ENCODE results near the gene LBR. TPM values are rescaled to one million over a fixed set of nuclear protein-coding genes. Genes with fewer than 3 reads are reported as not detected.
A peak's percentile ranks its signal among the peaks of the same experiment; 100 is the strongest.
"Not testable (repeated sequence)": the region's sequence is repeated elsewhere in the genome, so short reads cannot be mapped to it uniquely, and the experiment has no call there.

Gene LBR
- total RNA-seq, 2 experiments from 2014 or later, result 168 to 171 TPM

DNA sequence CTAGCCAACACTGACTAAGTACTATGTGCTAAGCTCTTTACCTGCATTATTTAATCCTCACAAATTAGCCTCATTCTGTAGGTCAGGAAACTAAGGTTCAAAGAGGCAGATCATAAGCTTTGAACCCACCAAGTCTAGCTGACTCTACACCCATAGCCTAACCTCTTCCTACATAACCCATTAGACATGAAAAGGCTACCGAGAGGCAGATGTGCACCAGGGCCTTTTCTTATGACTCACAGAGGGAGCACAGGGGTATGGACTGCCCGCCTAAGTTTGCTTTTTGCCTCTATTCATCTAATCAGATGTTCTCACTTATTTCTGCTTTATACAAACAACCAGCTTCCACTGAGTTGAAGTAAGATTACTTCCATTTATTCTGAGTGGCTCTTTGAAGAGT, 31.5 kb downstream of the LBR start:
- POLR2A ChIA-PET, result interaction anchor here (0.7 kb wide), 1 partner anchor 10 kb away, joined by 4 read pairs; no protein-coding TSS in a partner anchor
- ATAC-seq (ENCODE audit: low read depth) (peak; percentile 38), DNase-seq (no peak)
- H3K27me3 Mint-ChIP-seq, result no peaks in the 10 kb centered on the region
- peaks cover 43% of the 10 kb centered on the region for H3K36me3 Mint-ChIP-seq
- peaks cover 9% of the 10 kb centered on the region for H3K4me1 Mint-ChIP-seq
- H3K4me3 Mint-ChIP-seq, result no peak overlapping the region
- peak overlapping the region; percentile 34 for H3K27ac Mint-ChIP-seq
- H3K9me3 Mint-ChIP-seq, result no peaks in the 10 kb centered on the region

DNA sequence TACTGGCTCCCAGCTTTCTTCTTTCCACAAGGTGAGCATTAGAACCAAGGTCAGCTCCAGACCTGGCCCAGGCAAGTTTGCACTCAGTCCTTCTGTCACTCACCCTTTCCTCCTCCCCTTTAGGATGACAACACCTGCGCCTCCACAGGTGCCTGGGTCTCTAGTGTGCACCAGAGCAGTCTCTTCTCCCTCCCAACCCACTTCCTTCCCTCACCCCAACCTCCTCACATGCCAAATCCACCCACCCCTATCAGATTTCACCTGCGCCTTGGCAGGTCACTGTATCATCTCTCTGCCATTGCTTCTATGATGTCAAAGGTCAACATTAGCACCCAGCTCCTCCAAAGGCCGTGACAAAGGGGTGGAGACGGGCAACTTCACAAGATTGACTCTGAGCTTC, 38.0 kb downstream of the LBR start:
- no peak overlapping the region for H3K27ac Mint-ChIP-seq
- H3K4me3 Mint-ChIP-seq, result no peak overlapping the region
- ATAC-seq (ENCODE audit: low read depth) (no peak), DNase-seq (no peak)
- H3K27me3 Mint-ChIP-seq, result no peaks in the 10 kb centered on the region
- no peaks in the 10 kb centered on the region for H3K9me3 Mint-ChIP-seq
- POLR2A ChIA-PET, result no interaction called here
- H3K36me3 Mint-ChIP-seq, result peaks cover 6% of the 10 kb centered on the region
- H3K4me1 Mint-ChIP-seq, result peaks cover 7% of the 10 kb centered on the region

DNA sequence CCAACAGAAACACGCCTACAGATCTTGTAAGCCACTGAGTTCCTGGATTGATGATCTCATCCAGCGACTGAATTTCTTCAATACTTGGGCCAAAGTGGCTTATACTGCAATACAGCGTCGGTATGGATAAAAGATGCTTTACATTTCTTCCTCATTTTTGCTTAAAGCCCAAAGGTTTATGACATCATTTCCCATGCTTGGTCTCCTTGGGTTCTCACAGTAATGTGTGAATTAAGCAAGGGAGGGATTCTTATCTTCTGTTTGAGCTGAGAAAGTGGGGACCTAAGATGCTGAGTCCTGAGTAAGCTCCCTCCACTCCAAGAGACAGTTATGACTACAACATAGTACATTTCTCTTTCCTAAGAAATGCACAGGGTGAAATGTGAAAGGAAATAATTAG, 39.5 kb downstream of the LBR start:
- Mint-ChIP-seq H3K27me3 (no peaks in the 10 kb centered on the region), H3K9me3 (no peaks in the 10 kb centered on the region), H3K4me3 (no peak overlapping the region), H3K4me1 (peaks cover 7% of the 10 kb centered on the region), H3K36me3 (peaks cover 11% of the 10 kb centered on the region), H3K27ac (no peak overlapping the region)
- ATAC-seq (ENCODE audit: low read depth) (no peak), DNase-seq (no peak)
- POLR2A ChIA-PET, result no interaction called here

DNA sequence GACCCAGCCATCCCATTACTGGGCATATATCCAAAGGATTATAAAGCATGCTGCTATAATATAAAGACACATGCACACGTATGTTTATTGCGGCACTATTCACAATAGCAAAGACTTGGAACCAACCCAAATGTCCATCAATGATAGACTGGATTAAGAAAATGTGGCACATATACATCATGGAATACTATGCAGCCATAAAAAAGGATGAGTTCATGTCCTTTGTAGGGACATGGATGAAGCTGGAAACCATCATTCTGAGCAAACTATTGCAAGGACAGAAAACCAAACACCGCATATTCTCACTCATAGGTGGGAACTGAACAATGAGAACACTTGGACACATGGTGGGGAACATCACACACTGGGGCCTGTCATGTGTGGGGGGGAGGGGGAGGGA, 41.0 kb downstream of the LBR start:
- not testable (repeated sequence) for H3K27ac Mint-ChIP-seq, H3K4me3 Mint-ChIP-seq

DNA sequence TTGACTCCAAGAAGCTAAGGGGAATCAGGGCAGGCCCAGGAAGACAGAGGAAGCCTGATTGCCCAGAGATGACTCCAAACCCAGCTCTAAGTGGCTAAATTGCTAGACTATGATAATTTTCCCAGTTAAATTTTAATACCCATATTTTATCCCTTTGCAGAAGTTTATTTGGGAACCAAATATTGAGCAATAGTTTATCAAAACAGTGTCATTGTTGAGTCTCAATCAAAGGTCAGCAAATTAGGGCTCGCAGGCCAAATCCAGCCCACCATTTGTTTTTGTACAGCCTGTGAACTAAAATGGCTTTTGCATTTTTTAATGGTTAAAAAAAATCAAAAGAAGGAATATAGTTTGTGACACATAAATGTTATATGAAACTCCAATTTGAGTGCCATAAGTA, 47.1 kb downstream of the LBR start:
- DNase-seq, result no peak
- Mint-ChIP-seq H3K36me3 (peaks cover 9% of the 10 kb centered on the region), H3K27me3 (no peaks in the 10 kb centered on the region), H3K9me3 (no peaks in the 10 kb centered on the region), H3K27ac (no peak overlapping the region), H3K4me3 (no peak overlapping the region), H3K4me1 (peaks cover 4% of the 10 kb centered on the region)
- POLR2A ChIA-PET, result no interaction called here
- no peak for ATAC-seq (ENCODE audit: low read depth)

More for the DNA sequence above, 41.0 kb downstream of the LBR start:
- H3K36me3 Mint-ChIP-seq; H3K27me3 Mint-ChIP-seq; POLR2A ChIA-PET; H3K9me3 Mint-ChIP-seq; ATAC-seq (ENCODE audit: low read depth); H3K4me1 Mint-ChIP-seq; DNase-seq: not testable (repeated sequence)

DNA sequence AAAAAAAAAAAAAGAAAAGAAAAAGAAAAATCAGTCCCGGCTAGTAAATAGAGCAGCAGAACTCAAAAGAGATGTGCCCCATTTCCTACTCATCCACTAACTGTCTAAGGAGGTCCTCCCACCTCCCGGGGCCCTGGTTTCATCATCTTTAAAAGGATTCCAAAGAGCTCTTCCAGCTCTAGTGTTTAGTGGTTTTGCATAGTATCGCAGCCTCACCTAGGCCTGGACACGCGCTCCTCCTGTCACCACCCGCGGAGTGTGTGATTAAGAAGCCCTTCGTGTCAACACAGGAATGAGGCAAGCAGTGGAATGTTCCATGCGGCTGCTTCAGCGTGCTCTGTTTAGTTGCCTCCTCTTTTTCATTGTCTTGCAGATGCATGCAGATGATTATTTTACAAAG, 49.0 kb downstream of the LBR start:
- Mint-ChIP-seq H3K9me3 (no peaks in the 10 kb centered on the region), H3K27me3 (no peaks in the 10 kb centered on the region), H3K4me1 (peaks cover 4% of the 10 kb centered on the region), H3K27ac (no peak overlapping the region), H3K4me3 (no peak overlapping the region), H3K36me3 (peaks cover 2% of the 10 kb centered on the region)
- ATAC-seq (ENCODE audit: low read depth) (no peak), DNase-seq (no peak)
- POLR2A ChIA-PET, result no interaction called here

DNA sequence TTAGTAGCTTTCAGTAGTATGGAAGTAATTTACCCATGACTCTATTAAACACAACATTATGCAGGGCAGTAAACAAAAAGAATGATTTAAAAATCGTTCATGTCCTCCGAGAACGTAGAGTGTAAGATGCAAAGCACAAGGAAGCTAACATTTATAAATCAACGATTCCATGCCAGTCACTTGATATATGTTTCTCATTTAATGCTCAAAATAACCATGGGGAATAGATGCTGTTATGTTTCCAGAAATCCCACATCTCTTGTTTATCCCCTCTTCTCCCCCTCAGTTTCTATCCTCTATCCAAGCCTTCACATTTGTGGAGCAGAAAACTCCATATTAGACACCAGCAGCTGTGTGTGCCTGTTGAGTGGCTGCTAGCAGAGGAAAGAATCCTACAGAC, 52.8 kb downstream of the LBR start:
- DNase-seq, result no peak
- Mint-ChIP-seq H3K4me3 (no peak overlapping the region), H3K27ac (no peak overlapping the region), H3K27me3 (peaks cover 6% of the 10 kb centered on the region), H3K9me3 (no peaks in the 10 kb centered on the region), H3K36me3 (no peaks in the 10 kb centered on the region), H3K4me1 (peaks cover 2% of the 10 kb centered on the region)
- no peak for ATAC-seq (ENCODE audit: low read depth)
- POLR2A ChIA-PET, result no interaction called here

DNA sequence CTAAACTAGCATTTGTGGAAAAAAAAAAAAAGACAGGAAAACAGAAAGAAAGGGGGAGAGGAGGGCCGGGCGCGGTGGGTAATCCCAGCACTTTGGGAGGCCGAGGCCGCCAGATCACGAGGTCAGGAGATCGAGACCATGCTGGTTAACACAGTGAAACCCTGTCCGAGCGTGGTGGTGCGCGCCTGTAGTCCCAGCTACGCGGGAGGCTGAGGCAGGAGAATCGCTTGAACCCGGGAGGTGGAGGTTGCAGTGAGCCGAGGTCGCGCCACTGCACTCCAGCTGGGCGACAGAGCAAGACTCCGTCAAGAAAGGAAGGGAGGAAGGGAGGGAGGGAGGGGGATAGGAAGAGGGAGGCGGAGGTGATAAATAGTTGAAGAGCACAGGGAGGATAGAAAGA, 54.7 kb downstream of the LBR start:
- POLR2A ChIA-PET, result no interaction called here
- Mint-ChIP-seq H3K36me3 (no peaks in the 10 kb centered on the region), H3K27me3 (peaks cover 8% of the 10 kb centered on the region), H3K9me3 (no peaks in the 10 kb centered on the region), H3K4me3 (no peak overlapping the region), H3K4me1 (no peaks in the 10 kb centered on the region), H3K27ac (no peak overlapping the region)
- no peak for ATAC-seq (ENCODE audit: low read depth)
- DNase-seq, result no peak

DNA sequence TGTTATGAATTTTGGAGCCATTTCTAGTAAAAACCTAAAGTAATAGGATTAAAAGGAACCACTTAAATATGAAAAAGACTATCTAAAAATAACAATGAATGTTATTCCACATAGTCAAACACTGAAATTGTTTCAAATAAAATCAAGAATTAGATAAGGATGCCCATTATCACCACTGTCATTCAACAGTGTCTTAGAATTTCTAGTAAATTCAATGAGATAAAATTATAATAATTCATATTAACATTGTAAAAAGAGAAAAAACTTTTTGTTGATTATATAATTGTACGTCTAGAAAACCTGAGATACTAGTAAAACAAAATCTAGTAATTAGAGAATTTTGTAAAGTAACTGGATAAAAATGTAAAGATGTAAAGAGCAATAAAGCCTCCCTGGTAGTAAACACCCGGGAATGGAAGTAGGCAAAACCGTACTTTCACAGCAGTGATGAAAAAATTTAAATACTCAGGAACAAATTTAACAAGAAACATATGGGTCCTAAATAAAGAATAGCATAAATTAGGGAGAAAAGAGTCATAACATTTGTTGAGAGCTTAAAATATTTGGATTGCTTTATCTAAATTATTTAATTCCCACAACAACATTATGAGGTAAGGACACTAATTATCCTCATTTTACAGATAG, 56.4 kb downstream of the LBR start:
- DNase-seq (no peak), ATAC-seq (ENCODE audit: low read depth) (no peak)
- Mint-ChIP-seq H3K27ac (no peak overlapping the region), H3K27me3 (peaks cover 18% of the 10 kb centered on the region), H3K4me3 (no peak overlapping the region), H3K36me3 (no peaks in the 10 kb centered on the region), H3K4me1 (no peaks in the 10 kb centered on the region), H3K9me3 (no peaks in the 10 kb centered on the region)
- POLR2A ChIA-PET, result no interaction called here

DNA sequence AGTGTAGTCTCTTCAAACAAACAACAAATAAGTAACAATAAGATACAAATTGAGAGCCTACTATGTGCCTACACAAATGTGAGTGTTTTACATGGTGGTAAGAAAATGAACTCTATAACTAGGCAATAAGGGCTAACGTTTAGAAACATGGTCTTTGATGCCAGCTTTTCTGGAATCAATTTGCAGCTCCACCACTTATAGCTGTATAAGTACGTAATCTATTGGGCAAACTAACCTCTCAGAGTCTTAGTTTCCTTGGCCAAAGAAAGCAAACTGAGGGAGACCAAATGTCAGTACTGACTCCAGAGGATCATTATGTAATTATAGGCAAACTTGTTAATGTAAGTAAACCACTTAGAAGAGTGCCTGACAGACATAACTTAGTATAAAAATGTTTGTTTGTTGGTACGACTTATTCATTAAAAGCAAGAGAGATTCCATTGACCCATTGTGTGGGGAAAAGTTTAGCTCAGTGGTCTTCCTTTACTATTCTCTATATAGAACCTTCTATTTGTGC, 59.7 kb downstream of the LBR start:
- ATAC-seq (ENCODE audit: low read depth) (no peak), DNase-seq (no peak)
- Mint-ChIP-seq H3K27me3 (peaks cover 21% of the 10 kb centered on the region), H3K9me3 (no peaks in the 10 kb centered on the region), H3K4me1 (no peaks in the 10 kb centered on the region), H3K4me3 (no peak overlapping the region), H3K36me3 (no peaks in the 10 kb centered on the region), H3K27ac (no peak overlapping the region)
- POLR2A ChIA-PET, result no interaction called here

DNA sequence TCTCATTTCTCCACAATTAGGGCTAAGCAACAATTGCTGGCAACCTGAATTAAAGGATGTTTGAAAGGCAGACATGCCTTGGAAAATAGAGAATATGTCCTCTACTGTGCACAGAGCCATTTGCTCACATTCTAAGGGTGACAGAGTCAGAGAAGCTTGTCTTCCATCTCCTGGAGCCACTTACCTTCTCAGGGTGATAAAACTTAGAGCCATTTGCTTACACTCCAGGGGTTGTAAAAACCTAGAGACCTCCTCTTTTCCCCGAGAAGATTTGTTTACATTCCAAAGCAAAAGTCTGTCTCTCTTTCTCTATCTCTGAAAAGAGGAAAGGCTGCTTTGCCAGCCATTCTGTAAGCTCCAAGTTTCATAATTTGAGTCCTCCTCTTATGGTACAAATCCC, 61.3 kb downstream of the LBR start:
- H3K36me3 Mint-ChIP-seq, result no peaks in the 10 kb centered on the region
- no peaks in the 10 kb centered on the region for H3K9me3 Mint-ChIP-seq
- peaks cover 3% of the 10 kb centered on the region for H3K4me1 Mint-ChIP-seq
- DNase-seq (no peak), ATAC-seq (ENCODE audit: low read depth) (no peak)
- peaks cover 18% of the 10 kb centered on the region for H3K27me3 Mint-ChIP-seq
- H3K4me3 Mint-ChIP-seq, result no peak overlapping the region
- no peak overlapping the region for H3K27ac Mint-ChIP-seq
- POLR2A ChIA-PET, result no interaction called here

DNA sequence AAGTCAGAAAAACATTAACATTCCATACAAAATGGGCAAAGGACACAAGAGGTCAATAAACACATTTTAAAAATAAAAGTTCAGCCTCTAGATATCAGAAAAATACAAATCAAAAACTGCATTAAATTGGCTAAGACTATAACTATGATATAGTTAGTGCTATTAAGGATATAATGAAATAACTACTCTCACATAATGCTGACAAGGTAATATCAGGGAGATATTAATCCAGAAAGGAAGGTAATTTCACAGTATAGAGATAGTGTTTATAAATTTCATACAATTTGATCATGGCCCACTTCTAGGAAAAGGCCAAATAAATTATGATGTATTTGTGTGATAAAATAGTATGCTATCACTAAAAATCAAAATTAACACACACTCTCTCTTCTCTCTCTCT, 61.8 kb downstream of the LBR start:
- POLR2A ChIA-PET, result no interaction called here

DNA sequence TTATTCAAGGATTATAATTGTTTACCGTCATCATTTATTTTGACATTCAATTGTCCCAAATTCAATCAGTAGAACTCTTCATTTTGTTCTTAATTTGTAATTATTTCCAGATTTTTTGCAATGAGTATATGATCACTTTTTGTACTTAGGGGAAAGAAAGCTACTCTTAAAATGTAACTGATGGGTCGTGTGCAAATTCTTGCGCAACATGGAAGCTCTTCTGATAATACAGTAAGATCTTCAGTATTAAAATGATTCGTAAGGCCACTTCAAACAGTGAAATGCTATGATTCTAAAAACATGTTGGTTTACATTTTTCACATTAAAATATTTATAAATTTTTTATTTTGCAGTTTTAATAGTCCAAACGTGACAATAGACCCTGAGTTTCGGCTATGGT, 63.4 kb downstream of the LBR start:
- H3K4me1 Mint-ChIP-seq, result peaks cover 3% of the 10 kb centered on the region
- no peaks in the 10 kb centered on the region for H3K36me3 Mint-ChIP-seq
- no peak overlapping the region for H3K27ac Mint-ChIP-seq
- H3K27me3 Mint-ChIP-seq, result peaks cover 17% of the 10 kb centered on the region
- no peak overlapping the region for H3K4me3 Mint-ChIP-seq
- DNase-seq (no peak), ATAC-seq (ENCODE audit: low read depth) (no peak)
- POLR2A ChIA-PET, result no interaction called here
- H3K9me3 Mint-ChIP-seq, result no peaks in the 10 kb centered on the region

More for the DNA sequence above, 61.8 kb downstream of the LBR start:
- DNase-seq, result no peak
- no peak overlapping the region for H3K4me3 Mint-ChIP-seq
- H3K27me3 Mint-ChIP-seq, result peaks cover 16% of the 10 kb centered on the region
- no peak overlapping the region for H3K27ac Mint-ChIP-seq
- H3K4me1 Mint-ChIP-seq, result peaks cover 3% of the 10 kb centered on the region
- H3K9me3 Mint-ChIP-seq, result no peaks in the 10 kb centered on the region
- no peaks in the 10 kb centered on the region for H3K36me3 Mint-ChIP-seq
- ATAC-seq (ENCODE audit: low read depth), result no peak

DNA sequence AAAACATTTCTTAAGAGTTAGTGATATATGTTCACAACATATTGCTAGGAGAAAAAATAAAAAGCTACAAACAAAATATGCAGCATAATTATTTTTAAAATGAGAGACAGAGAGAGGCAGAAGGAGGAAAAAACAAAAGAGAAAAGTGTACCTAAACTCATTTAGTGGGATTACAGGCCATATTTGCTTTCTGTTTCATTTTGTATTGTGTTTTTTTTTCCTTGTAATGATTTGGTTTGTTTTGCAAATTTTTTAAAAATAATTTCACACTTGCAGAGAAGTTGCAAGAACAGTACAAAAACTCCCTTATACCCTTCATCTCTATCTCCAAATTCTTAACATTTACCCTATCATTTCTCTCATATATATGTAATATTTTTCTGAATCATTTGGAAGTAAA, 65.0 kb downstream of the LBR start:
- no peaks in the 10 kb centered on the region for H3K9me3 Mint-ChIP-seq
- peaks cover 3% of the 10 kb centered on the region for H3K4me1 Mint-ChIP-seq
- no peak overlapping the region for H3K27ac Mint-ChIP-seq

DNA sequence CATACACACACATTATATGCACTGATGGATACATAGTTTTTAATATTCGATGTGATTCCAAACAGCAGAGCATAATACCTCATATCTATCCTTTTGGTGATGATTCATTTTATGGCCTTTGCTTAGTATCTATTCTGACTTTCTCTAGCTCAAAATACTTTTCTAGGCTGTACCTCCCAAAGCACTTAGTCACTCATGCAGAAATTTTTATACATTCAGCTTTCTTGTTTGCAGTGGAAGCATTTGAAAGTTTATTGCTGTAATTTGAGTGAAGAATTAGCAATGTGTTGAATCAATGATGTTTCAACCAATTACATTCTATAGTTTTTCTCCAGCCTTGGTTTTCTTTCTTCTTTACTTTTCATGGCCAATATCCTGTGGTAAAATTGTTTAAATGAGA, 66.7 kb downstream of the LBR start:
- H3K4me3 Mint-ChIP-seq, result no peak overlapping the region
- DNase-seq, result no peak
- H3K27ac Mint-ChIP-seq, result no peak overlapping the region
- H3K9me3 Mint-ChIP-seq, result no peaks in the 10 kb centered on the region
- peaks cover 19% of the 10 kb centered on the region for H3K27me3 Mint-ChIP-seq
- H3K4me1 Mint-ChIP-seq, result peaks cover 3% of the 10 kb centered on the region
- POLR2A ChIA-PET, result no interaction called here
- no peak for ATAC-seq (ENCODE audit: low read depth)
- H3K36me3 Mint-ChIP-seq, result no peaks in the 10 kb centered on the region

More for the DNA sequence above, 65.0 kb downstream of the LBR start:
- peak overlapping the region; percentile 23 for H3K4me3 Mint-ChIP-seq
- H3K36me3 Mint-ChIP-seq, result no peaks in the 10 kb centered on the region
- DNase-seq (no peak), ATAC-seq (ENCODE audit: low read depth) (no peak)
- POLR2A ChIA-PET, result no interaction called here
- H3K27me3 Mint-ChIP-seq, result peaks cover 21% of the 10 kb centered on the region
